ENCODE measurements around the gene ASTN2. TPM values are rescaled to one million over a fixed set of nuclear protein-coding genes. Genes with fewer than 3 reads are reported as not detected.

Gene ASTN2
- total RNA-seq, 1 donor from 2014 or later = 7.3 TPM

- Histone ChIP-seq H3K9me3 (ENCODE audit: control insufficient read depth in 3 of 3, low read length in 3 of 3) (no peaks in the 10 kb centered on the region), H3K27me3 (ENCODE audit: control insufficient read depth in 3 of 3, insufficient read depth in 3 of 3, low read length in 3 of 3) (no peaks in the 10 kb centered on the region), H3K4me3 (ENCODE audit: low read length in 3 of 3) (no peak overlapping the region), H3K36me3 (ENCODE audit: control insufficient read depth in 3 of 3, insufficient read depth in 3 of 3, low read length in 3 of 3) (no peaks in the 10 kb centered on the region), H3K9ac (ENCODE audit: low read depth in 1 of 3, low read length in 3 of 3) (no peak overlapping the region), H3K4me1 (ENCODE audit: control insufficient read depth in 3 of 3, insufficient read depth in 3 of 3, low read length in 3 of 3) (no peaks in the 10 kb centered on the region), H3K27ac (ENCODE audit: low read depth, low read length) (no peak overlapping the region)
Observed at GRCh38 chr9:117169089-117169621, 245.7 kb downstream of the ASTN2 start.

GRCh38 chr9:117164512-117164911 is 250.3 kb downstream of the ASTN2 start:
- no peaks in the 10 kb centered on the region for H3K27me3 ChIP-seq (ENCODE audit: control insufficient read depth in 3 of 3, insufficient read depth in 3 of 3, low read length in 3 of 3)
- no peak overlapping the region for H3K27ac ChIP-seq (ENCODE audit: low read depth, low read length)
- no peak overlapping the region for H3K4me3 ChIP-seq (ENCODE audit: low read length in 3 of 3)
- no peaks in the 10 kb centered on the region for H3K4me1 ChIP-seq (ENCODE audit: control insufficient read depth in 3 of 3, insufficient read depth in 3 of 3, low read length in 3 of 3)
- H3K9ac ChIP-seq (ENCODE audit: low read depth in 1 of 3, low read length in 3 of 3) = no peak overlapping the region
- H3K36me3 ChIP-seq (ENCODE audit: control insufficient read depth in 3 of 3, insufficient read depth in 3 of 3, low read length in 3 of 3) = no peaks in the 10 kb centered on the region
- no peaks in the 10 kb centered on the region for H3K9me3 ChIP-seq (ENCODE audit: control insufficient read depth in 3 of 3, low read length in 3 of 3)

- Histone ChIP-seq H3K4me1 (ENCODE audit: control insufficient read depth in 3 of 3, insufficient read depth in 3 of 3, low read length in 3 of 3) (no peaks in the 10 kb centered on the region), H3K36me3 (ENCODE audit: control insufficient read depth in 3 of 3, insufficient read depth in 3 of 3, low read length in 3 of 3) (no peaks in the 10 kb centered on the region), H3K9ac (ENCODE audit: low read depth in 1 of 3, low read length in 3 of 3) (no peak overlapping the region), H3K27me3 (ENCODE audit: control insufficient read depth in 3 of 3, insufficient read depth in 3 of 3, low read length in 3 of 3) (no peaks in the 10 kb centered on the region), H3K9me3 (ENCODE audit: control insufficient read depth in 3 of 3, low read length in 3 of 3) (no peaks in the 10 kb centered on the region), H3K4me3 (ENCODE audit: low read length in 3 of 3) (no peak overlapping the region), H3K27ac (ENCODE audit: low read depth, low read length) (no peak overlapping the region)
Observed at GRCh38 chr9:117160254-117160653, 254.6 kb downstream of the ASTN2 start.

GRCh38 chr9:117156771-117157535 is 257.9 kb downstream of the ASTN2 start:
- Histone ChIP-seq H3K27ac (ENCODE audit: low read depth, low read length) (no peak overlapping the region), H3K36me3 (ENCODE audit: control insufficient read depth in 3 of 3, insufficient read depth in 3 of 3, low read length in 3 of 3) (no peaks in the 10 kb centered on the region), H3K9ac (ENCODE audit: low read depth in 1 of 3, low read length in 3 of 3) (no peak overlapping the region)

GRCh38 chr9:117156144-117156688 is 258.6 kb downstream of the ASTN2 start:
- Histone ChIP-seq H3K4me3 (ENCODE audit: low read length in 3 of 3) (no peak overlapping the region), H3K27ac (ENCODE audit: low read depth, low read length) (no peak overlapping the region), H3K36me3 (ENCODE audit: control insufficient read depth in 3 of 3, insufficient read depth in 3 of 3, low read length in 3 of 3) (no peaks in the 10 kb centered on the region), H3K4me1 (ENCODE audit: control insufficient read depth in 3 of 3, insufficient read depth in 3 of 3, low read length in 3 of 3) (no peaks in the 10 kb centered on the region), H3K27me3 (ENCODE audit: control insufficient read depth in 3 of 3, insufficient read depth in 3 of 3, low read length in 3 of 3) (no peaks in the 10 kb centered on the region), H3K9me3 (ENCODE audit: control insufficient read depth in 3 of 3, low read length in 3 of 3) (no peaks in the 10 kb centered on the region), H3K9ac (ENCODE audit: low read depth in 1 of 3, low read length in 3 of 3) (no peak overlapping the region)

More at GRCh38 chr9:117156771-117157535, 257.9 kb downstream of the ASTN2 start:
- H3K27me3 ChIP-seq (ENCODE audit: control insufficient read depth in 3 of 3, insufficient read depth in 3 of 3, low read length in 3 of 3) = no peaks in the 10 kb centered on the region
- H3K4me3 ChIP-seq (ENCODE audit: low read length in 3 of 3) = no peak overlapping the region
- no peaks in the 10 kb centered on the region for H3K9me3 ChIP-seq (ENCODE audit: control insufficient read depth in 3 of 3, low read length in 3 of 3)
- H3K4me1 ChIP-seq (ENCODE audit: control insufficient read depth in 3 of 3, insufficient read depth in 3 of 3, low read length in 3 of 3) = no peaks in the 10 kb centered on the region

GRCh38 chr9:117153021-117153420 is 261.8 kb downstream of the ASTN2 start:
- Histone ChIP-seq H3K4me3 (ENCODE audit: low read length in 3 of 3) (no peak overlapping the region), H3K27ac (ENCODE audit: low read depth, low read length) (no peak overlapping the region), H3K27me3 (ENCODE audit: control insufficient read depth in 3 of 3, insufficient read depth in 3 of 3, low read length in 3 of 3) (no peaks in the 10 kb centered on the region), H3K4me1 (ENCODE audit: control insufficient read depth in 3 of 3, insufficient read depth in 3 of 3, low read length in 3 of 3) (no peaks in the 10 kb centered on the region), H3K9ac (ENCODE audit: low read depth in 1 of 3, low read length in 3 of 3) (no peak overlapping the region), H3K9me3 (ENCODE audit: control insufficient read depth in 3 of 3, low read length in 3 of 3) (no peaks in the 10 kb centered on the region), H3K36me3 (ENCODE audit: control insufficient read depth in 3 of 3, insufficient read depth in 3 of 3, low read length in 3 of 3) (no peaks in the 10 kb centered on the region)

- H3K9me3 ChIP-seq (ENCODE audit: control insufficient read depth in 3 of 3, low read length in 3 of 3) = no peaks in the 10 kb centered on the region
- H3K4me3 ChIP-seq (ENCODE audit: low read length in 3 of 3) = no peak overlapping the region
- no peaks in the 10 kb centered on the region for H3K36me3 ChIP-seq (ENCODE audit: control insufficient read depth in 3 of 3, insufficient read depth in 3 of 3, low read length in 3 of 3)
- no peaks in the 10 kb centered on the region for H3K27me3 ChIP-seq (ENCODE audit: control insufficient read depth in 3 of 3, insufficient read depth in 3 of 3, low read length in 3 of 3)
- H3K4me1 ChIP-seq (ENCODE audit: control insufficient read depth in 3 of 3, insufficient read depth in 3 of 3, low read length in 3 of 3) = no peaks in the 10 kb centered on the region
- no peak overlapping the region for H3K9ac ChIP-seq (ENCODE audit: low read depth in 1 of 3, low read length in 3 of 3)
- H3K27ac ChIP-seq (ENCODE audit: low read depth, low read length) = no peak overlapping the region
Observed at GRCh38 chr9:117151716-117152115, 263.1 kb downstream of the ASTN2 start.

- Histone ChIP-seq H3K36me3 (ENCODE audit: control insufficient read depth in 3 of 3, insufficient read depth in 3 of 3, low read length in 3 of 3) (no peaks in the 10 kb centered on the region), H3K27me3 (ENCODE audit: control insufficient read depth in 3 of 3, insufficient read depth in 3 of 3, low read length in 3 of 3) (no peaks in the 10 kb centered on the region), H3K4me1 (ENCODE audit: control insufficient read depth in 3 of 3, insufficient read depth in 3 of 3, low read length in 3 of 3) (no peaks in the 10 kb centered on the region), H3K9me3 (ENCODE audit: control insufficient read depth in 3 of 3, low read length in 3 of 3) (no peaks in the 10 kb centered on the region), H3K27ac (ENCODE audit: low read depth, low read length) (no peak overlapping the region), H3K9ac (ENCODE audit: low read depth in 1 of 3, low read length in 3 of 3) (no peak overlapping the region), H3K4me3 (ENCODE audit: low read length in 3 of 3) (no peak overlapping the region)
Observed at GRCh38 chr9:117149996-117150395, 264.9 kb downstream of the ASTN2 start.

- no peaks in the 10 kb centered on the region for H3K27me3 ChIP-seq (ENCODE audit: control insufficient read depth in 3 of 3, insufficient read depth in 3 of 3, low read length in 3 of 3)
- no peaks in the 10 kb centered on the region for H3K36me3 ChIP-seq (ENCODE audit: control insufficient read depth in 3 of 3, insufficient read depth in 3 of 3, low read length in 3 of 3)
- no peak overlapping the region for H3K9ac ChIP-seq (ENCODE audit: low read depth in 1 of 3, low read length in 3 of 3)
- H3K27ac ChIP-seq (ENCODE audit: low read depth, low read length) = no peak overlapping the region
- no peak overlapping the region for H3K4me3 ChIP-seq (ENCODE audit: low read length in 3 of 3)
- H3K4me1 ChIP-seq (ENCODE audit: control insufficient read depth in 3 of 3, insufficient read depth in 3 of 3, low read length in 3 of 3) = no peaks in the 10 kb centered on the region
- no peaks in the 10 kb centered on the region for H3K9me3 ChIP-seq (ENCODE audit: control insufficient read depth in 3 of 3, low read length in 3 of 3)
Observed at GRCh38 chr9:117145811-117146490, 268.9 kb downstream of the ASTN2 start.

- Histone ChIP-seq H3K36me3 (ENCODE audit: control insufficient read depth in 3 of 3, insufficient read depth in 3 of 3, low read length in 3 of 3) (no peaks in the 10 kb centered on the region), H3K27me3 (ENCODE audit: control insufficient read depth in 3 of 3, insufficient read depth in 3 of 3, low read length in 3 of 3) (no peaks in the 10 kb centered on the region), H3K4me3 (ENCODE audit: low read length in 3 of 3) (no peak overlapping the region), H3K9ac (ENCODE audit: low read depth in 1 of 3, low read length in 3 of 3) (no peak overlapping the region), H3K9me3 (ENCODE audit: control insufficient read depth in 3 of 3, low read length in 3 of 3) (no peaks in the 10 kb centered on the region), H3K4me1 (ENCODE audit: control insufficient read depth in 3 of 3, insufficient read depth in 3 of 3, low read length in 3 of 3) (no peaks in the 10 kb centered on the region), H3K27ac (ENCODE audit: low read depth, low read length) (no peak overlapping the region)
Observed at GRCh38 chr9:117145081-117145480, 269.8 kb downstream of the ASTN2 start.

All from skeletal muscle tissue (tissue), 4 donors.